Duodenal mucosa (tissue), 2 donors: Measurements from ENCODE around the gene SMIM41.
A peak's percentile ranks its signal among the peaks of the same experiment; 100 is the strongest.

Experiments used
- H3K27ac ChIP-seq: one replicate; pipeline ENCODE4 v1.7.0; 2013; ENCODE audit warnings: low read depth, low read length
- H3K27me3 ChIP-seq, 2 donors: one replicate each; pipeline ENCODE4 v1.7.0; 2013; ENCODE audit warnings: low read length in 2 of 2, control low read depth in 1 of 2; ENCODE audit not compliant: insufficient read depth in 2 of 2, control insufficient read depth in 1 of 2
- H3K36me3 ChIP-seq, 2 donors: one replicate each; pipeline ENCODE4 v1.7.0; 2013; ENCODE audit warnings: low read length in 2 of 2, control low read depth in 1 of 2; ENCODE audit not compliant: insufficient read depth in 2 of 2, control insufficient read depth in 1 of 2
- H3K4me1 ChIP-seq, 2 donors: one replicate each; pipeline ENCODE4 v1.7.0; 2013; ENCODE audit warnings: low read length in 2 of 2, control low read depth in 1 of 2; ENCODE audit not compliant: insufficient read depth in 2 of 2, control insufficient read depth in 1 of 2
- H3K4me3 ChIP-seq, 2 donors: one replicate each; pipeline ENCODE4 v1.7.0; 2013; ENCODE audit warnings: low read length in 2 of 2, low read depth in 1 of 2
- H3K9ac ChIP-seq, 2 donors: one replicate each; pipeline ENCODE4 v1.7.0; 2013; ENCODE audit warnings: low read length in 2 of 2, low read depth in 1 of 2
- H3K9me3 ChIP-seq, 2 donors: one replicate each; pipeline ENCODE4 v1.7.0; 2013; ENCODE audit warnings: low read length in 2 of 2, control low read depth in 1 of 2; ENCODE audit not compliant: control insufficient read depth in 1 of 2

SMIM41 gene

DNA sequence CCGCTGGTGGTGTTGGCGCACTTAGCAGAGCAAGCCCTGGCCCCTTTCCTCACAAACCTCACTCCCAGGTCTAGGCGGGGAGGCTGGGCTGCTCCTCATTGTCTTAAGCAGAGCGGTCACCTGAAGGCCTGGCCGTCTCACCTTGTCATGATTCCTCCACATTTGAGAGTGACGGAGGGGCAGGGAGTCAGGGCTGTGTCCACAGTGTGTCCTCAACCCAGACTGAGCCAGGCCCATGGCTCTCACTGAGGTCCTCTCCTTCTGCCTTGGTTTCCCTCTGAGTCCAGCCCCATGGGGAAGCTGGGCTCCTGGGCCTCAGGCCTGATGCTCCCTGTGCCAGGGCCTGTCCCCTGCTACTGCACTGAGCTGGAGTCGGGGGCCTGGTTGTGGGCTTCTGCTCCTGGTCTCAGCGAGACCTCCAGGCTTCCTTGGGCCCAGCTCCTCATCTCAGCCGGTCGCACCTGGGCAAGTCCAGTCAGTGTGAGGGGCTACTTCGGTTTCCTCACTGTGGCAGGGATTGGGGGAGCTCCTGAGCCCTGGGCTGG lies 67.4 kb downstream of the SMIM41 start:
- Histone ChIP-seq H3K36me3 (no peaks in the 10 kb centered on the region), H3K27me3 (no peaks in the 10 kb centered on the region), H3K9me3 (no peaks in the 10 kb centered on the region), H3K4me1 (peaks cover 42 to 59% of the 10 kb centered on the region in 2 donors), H3K9ac (peak overlapping the region; percentile 79 to 93), H3K4me3 (no peak overlapping the region), H3K27ac (peak overlapping the region; percentile 79)

DNA sequence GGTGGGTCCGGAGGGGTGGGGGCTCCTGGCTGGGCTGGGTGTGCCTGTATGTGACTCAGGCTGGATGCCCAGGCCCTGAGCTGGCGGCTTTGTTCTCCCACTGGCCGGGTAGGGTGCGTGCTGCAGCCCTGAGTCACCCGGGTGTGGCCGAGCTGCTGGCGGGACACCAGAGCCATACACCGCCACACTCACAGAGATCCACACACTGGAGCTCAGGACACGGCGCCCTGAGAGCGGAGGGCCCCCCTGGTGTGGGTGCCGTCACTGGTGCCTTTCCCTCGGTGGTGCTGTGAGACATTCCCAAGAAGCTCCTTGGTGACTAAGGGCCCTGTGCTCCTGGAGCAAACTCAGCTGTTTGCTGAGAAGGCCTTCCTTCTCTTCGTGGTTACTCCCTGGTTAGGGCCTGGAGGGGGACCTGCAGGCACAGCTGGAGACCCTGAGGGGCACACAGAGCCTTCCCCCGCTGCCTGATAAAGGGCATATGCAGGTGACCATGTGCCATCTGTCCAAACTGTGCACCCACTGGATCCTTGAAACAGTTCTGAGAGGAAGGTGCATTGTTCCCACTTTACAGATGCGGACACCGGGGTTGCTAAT lies 68.0 kb downstream of the SMIM41 start:
- peak overlapping the region in 1 of 2 donors; percentile 38 for H3K4me3 ChIP-seq
- no peaks in the 10 kb centered on the region for H3K9me3 ChIP-seq
- peak overlapping the region; percentile 91 for H3K27ac ChIP-seq
- H3K36me3 ChIP-seq = no peaks in the 10 kb centered on the region
- no peaks in the 10 kb centered on the region for H3K27me3 ChIP-seq
- H3K4me1 ChIP-seq = peaks cover 44 to 60% of the 10 kb centered on the region in 2 donors
- peak overlapping the region; percentile 21 to 93 for H3K9ac ChIP-seq

- H3K4me1 ChIP-seq = peaks cover 44 to 60% of the 10 kb centered on the region in 2 donors
Observed at GRCh38 chr12:52147964-52148463, 68.5 kb downstream of the SMIM41 start.

DNA sequence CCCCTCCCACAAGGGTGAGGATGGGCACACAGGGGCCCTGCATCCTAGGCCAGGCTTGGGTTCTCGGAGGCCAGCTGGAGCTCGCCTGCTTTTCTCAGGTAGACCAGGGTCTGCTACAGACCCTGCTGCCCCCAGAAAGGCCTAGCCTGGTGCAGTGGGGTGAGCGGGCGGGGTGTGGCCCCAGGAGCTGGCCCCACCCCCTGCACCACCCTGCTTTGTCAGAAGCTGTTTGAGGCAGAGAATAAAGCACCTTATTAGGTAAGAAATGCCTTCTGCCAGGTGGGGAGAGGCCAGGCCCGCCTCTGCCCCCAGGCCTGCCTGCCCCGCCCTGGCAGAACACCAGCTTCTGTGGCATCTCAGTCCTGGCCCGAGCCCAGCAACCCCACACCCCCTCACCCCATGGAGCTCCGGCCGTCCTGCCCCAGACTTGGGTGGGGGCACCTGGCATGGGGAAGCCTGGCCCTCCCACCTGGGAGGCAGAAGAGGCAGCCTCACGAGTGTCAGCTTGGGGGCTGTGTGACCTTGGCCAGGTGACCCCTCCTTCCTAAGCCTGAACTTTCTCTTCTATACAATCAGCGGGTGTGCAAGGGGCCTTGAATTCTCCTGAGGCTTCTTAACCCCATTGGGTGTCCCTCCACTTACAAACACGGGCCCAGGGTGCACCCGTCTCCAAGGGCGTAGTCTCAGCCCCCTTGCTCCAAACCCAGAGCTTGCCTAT lies 69.1 kb downstream of the SMIM41 start:
- peak overlapping the region; percentile 47 to 89 for H3K9ac ChIP-seq

More at GRCh38 chr12:52147964-52148463, 68.5 kb downstream of the SMIM41 start:
- Histone ChIP-seq H3K27me3 (no peaks in the 10 kb centered on the region), H3K27ac (peak overlapping the region; percentile 91), H3K9ac (peak overlapping the region; percentile 21 to 89), H3K9me3 (no peaks in the 10 kb centered on the region), H3K36me3 (no peaks in the 10 kb centered on the region), H3K4me3 (peak overlapping the region in 1 of 2 donors; percentile 38)

DNA sequence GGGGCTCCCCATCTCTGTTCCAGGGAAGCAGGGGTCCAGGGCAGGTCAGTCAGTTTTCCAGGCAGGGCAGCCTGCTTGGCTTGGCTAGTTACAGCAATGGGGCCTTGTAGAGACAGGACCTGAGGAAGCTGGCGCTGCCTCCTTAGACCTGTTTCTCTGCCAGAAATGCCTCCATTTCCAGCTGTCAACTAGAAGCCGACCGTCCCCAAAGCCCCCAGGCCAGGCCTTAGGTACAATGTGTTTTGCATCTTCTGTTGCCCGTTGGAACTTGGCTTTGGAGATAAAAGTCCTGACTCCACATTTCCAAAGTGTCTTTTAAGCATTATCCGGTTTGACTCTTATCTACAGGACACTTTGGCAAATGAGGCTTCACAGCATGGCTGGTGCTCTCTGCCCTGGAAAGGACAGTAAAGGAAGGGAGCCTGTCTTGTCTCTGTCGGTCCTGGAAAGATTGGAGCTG lies 69.7 kb downstream of the SMIM41 start:
- Histone ChIP-seq H3K27ac (peak overlapping the region; percentile 67), H3K9ac (peak overlapping the region; percentile 47 to 68), H3K36me3 (no peaks in the 10 kb centered on the region), H3K9me3 (no peaks in the 10 kb centered on the region), H3K4me3 (no peak overlapping the region), H3K4me1 (peaks cover 40 to 55% of the 10 kb centered on the region in 2 donors), H3K27me3 (no peaks in the 10 kb centered on the region)

More for the DNA sequence above, 69.1 kb downstream of the SMIM41 start:
- H3K9me3 ChIP-seq = no peaks in the 10 kb centered on the region
- H3K27me3 ChIP-seq = no peaks in the 10 kb centered on the region
- H3K27ac ChIP-seq = peak overlapping the region; percentile 91
- no peaks in the 10 kb centered on the region for H3K36me3 ChIP-seq
- H3K4me1 ChIP-seq = peaks cover 44 to 60% of the 10 kb centered on the region in 2 donors
- H3K4me3 ChIP-seq = no peak overlapping the region

DNA sequence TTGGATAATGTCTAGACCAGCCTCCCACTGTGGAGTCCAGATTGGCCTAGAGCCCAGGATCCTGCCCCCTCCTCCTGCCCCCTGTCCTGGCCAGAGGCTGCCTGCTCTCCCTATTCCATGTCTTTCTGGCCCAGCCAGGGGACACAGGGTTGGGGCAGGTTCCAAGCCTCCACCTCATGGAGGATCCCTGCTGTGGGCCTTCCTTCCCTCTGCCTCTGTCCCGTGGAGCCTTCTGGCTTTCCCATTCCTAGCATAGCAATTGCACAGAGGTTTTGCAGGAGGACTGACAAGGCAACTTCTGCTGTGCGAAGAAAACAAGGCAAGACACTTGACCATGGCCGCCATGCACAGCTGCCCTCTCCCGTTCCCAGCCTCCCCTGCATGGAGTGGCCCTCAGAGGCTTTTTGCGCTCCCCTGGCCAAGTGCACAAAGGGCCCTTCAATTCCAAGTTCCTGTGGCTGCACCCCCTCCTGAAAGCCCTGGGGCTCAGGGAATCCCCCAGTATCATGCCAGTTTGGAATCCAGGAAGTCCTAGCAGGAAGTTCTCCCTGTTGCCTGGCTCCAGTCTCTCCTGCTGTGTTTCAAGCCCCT lies 70.2 kb downstream of the SMIM41 start:
- no peaks in the 10 kb centered on the region for H3K36me3 ChIP-seq
- H3K27ac ChIP-seq = peak overlapping the region; percentile 67
- H3K4me1 ChIP-seq = peaks cover 40 to 53% of the 10 kb centered on the region in 2 donors
- H3K4me3 ChIP-seq = no peak overlapping the region
- H3K27me3 ChIP-seq = no peaks in the 10 kb centered on the region
- peak overlapping the region; percentile 47 to 68 for H3K9ac ChIP-seq
- no peaks in the 10 kb centered on the region for H3K9me3 ChIP-seq

GRCh38 chr12:52151153-52151836 lies 71.8 kb downstream of the SMIM41 start:
- H3K36me3 ChIP-seq = no peaks in the 10 kb centered on the region
- no peaks in the 10 kb centered on the region for H3K27me3 ChIP-seq
- no peak overlapping the region for H3K4me3 ChIP-seq
- peaks cover 39 to 50% of the 10 kb centered on the region in 2 donors for H3K4me1 ChIP-seq
- H3K27ac ChIP-seq = no peak overlapping the region
- peak overlapping the region in 1 of 2 donors; percentile 10 for H3K9ac ChIP-seq
- H3K9me3 ChIP-seq = no peaks in the 10 kb centered on the region

GRCh38 chr12:52151837-52152783 lies 72.6 kb downstream of the SMIM41 start:
- H3K4me3 ChIP-seq = no peak overlapping the region
- no peak overlapping the region for H3K27ac ChIP-seq
- no peaks in the 10 kb centered on the region for H3K27me3 ChIP-seq
- H3K9me3 ChIP-seq = no peaks in the 10 kb centered on the region
- H3K4me1 ChIP-seq = peaks cover 30 to 42% of the 10 kb centered on the region in 2 donors
- no peaks in the 10 kb centered on the region for H3K36me3 ChIP-seq
- peak overlapping the region in 1 of 2 donors; percentile 10 for H3K9ac ChIP-seq

GRCh38 chr12:52152905-52153317 lies 73.4 kb downstream of the SMIM41 start:
- H3K27ac ChIP-seq = no peak overlapping the region
- H3K4me1 ChIP-seq = peaks cover 24 to 36% of the 10 kb centered on the region in 2 donors
- no peaks in the 10 kb centered on the region for H3K36me3 ChIP-seq
- H3K9ac ChIP-seq = peak overlapping the region in 1 of 2 donors; percentile 10
- H3K27me3 ChIP-seq = no peaks in the 10 kb centered on the region
- no peak overlapping the region for H3K4me3 ChIP-seq
- no peaks in the 10 kb centered on the region for H3K9me3 ChIP-seq
